GM21529 (cell line): ENCODE measurements around the gene PSRC1.
"Not testable (repeated sequence)": the region's sequence is repeated elsewhere in the genome, so short reads cannot be mapped to it uniquely, and the experiment has no call there.

Experiments
- ATAC-seq: cut with Tn5 transposase; IDR thresholded peaks from one replicate; pipeline ENCODE4 v1.9.1; 2021; ENCODE audit not compliant: unreplicated experiment

PSRC1 gene

GRCh38 chr1:109282952-109283747 lies at the start of gene PSRC1:
Gene PSRC1 (minus strand): TSS chr1:109283145.
- ATAC-seq = peak; percentile 97

- no peak for ATAC-seq
Observed at GRCh38 chr1:109331113-109331512, 48.2 kb upstream of the PSRC1 start.

DNA sequence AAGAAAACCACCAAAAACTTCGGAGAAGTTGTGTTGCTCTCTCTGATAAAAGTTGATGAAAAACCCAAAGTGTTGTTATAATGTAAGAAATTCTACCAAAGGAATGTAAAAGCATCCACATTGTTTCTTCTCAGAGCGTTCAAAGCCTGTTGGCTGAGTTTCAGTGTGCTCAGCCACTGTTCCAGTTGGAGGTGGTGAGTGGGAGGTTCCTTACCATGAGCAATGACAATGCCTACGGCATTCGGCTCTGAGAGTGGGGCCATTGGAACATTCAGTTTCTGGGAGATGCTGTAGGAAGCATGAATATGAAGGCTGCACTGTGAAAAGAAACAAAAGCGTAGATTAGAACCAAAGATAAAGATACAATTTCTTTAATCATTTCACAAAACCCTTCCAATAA lies 44.3 kb upstream of the PSRC1 start:
- ATAC-seq = no peak

DNA sequence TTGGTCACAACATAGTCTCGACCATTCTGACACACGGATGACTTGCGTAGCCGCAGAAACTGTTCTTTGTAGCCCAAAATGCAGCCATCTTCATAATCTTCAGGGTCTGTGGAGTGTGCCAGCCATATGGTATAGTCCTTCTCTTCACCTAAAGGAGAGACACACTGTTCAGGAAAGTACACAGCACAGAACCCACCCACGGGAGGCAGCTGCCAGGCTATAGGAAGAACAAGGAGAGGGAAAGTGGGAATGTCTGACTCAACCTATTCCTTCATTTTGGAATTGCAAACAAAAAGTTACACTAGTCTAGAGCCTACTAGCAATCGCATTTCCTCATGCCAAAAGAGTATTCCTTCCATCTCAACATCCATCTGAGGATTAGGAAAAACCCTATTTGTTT lies 40.0 kb upstream of the PSRC1 start:
- no peak for ATAC-seq

DNA sequence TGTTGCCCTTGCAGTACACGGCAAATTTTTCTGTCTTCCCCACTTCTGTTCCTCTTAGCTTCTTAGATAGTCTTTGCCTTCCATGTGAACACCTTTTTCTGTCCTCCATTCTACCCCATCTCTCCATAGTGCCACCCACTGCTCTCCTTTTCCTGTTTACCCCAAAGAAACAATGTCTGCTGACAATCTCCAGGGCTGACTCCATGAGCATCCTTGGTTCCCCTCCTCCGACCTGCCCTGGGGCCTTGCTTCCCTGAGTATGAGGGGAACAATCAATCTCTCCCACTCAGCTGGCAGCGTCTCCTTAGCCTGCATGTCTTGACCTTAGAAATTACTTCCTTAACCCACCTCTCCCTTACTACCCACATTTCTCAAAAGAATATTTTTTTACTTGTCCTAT lies 36.2 kb upstream of the PSRC1 start:
- no peak for ATAC-seq

DNA sequence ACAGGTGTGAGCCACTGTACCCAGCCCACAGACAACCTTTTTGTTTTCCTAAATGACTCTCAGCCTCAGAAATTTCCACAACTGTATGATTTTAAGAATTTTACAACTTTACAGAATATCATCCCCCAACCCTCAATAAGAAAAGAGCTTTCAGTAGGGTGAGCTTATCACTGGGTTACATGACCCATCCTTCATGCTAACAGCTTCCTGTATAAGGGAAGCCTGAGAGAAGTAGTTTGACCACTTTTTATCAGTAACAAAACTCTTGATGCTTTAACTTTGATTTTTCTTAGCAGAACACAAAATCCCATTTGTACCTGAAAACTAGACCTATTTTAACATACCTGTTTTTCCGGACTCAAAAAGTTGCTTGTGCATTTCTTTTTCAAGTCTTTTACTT lies 33.6 kb upstream of the PSRC1 start:
- ATAC-seq = no peak

- ATAC-seq = no peak
Observed at GRCh38 chr1:109315288-109315687, 32.3 kb upstream of the PSRC1 start.

DNA sequence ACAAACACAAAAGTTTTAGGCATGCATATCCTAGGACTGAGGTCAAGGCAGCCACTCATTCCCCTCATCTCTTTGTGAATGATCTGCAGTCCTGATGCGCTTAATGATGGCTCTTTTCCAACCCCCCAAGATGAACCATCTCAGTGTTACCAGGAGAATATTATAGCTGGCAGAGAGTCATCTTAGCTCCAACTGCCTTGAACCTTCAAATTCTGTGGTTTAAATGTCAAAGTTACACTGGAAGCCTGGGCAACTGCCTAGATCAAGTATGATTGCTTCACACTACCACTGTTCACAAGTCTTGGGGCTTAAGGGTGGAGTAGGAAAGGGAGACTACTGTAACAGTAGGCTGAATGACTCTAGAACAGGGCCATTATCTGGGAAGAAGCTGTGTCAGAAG lies 31.9 kb upstream of the PSRC1 start:
- ATAC-seq = no peak

- no peak for ATAC-seq
Observed at GRCh38 chr1:109312978-109313775, 30.2 kb upstream of the PSRC1 start.

GRCh38 chr1:109312246-109312645 lies 29.3 kb upstream of the PSRC1 start:
- no peak for ATAC-seq

DNA sequence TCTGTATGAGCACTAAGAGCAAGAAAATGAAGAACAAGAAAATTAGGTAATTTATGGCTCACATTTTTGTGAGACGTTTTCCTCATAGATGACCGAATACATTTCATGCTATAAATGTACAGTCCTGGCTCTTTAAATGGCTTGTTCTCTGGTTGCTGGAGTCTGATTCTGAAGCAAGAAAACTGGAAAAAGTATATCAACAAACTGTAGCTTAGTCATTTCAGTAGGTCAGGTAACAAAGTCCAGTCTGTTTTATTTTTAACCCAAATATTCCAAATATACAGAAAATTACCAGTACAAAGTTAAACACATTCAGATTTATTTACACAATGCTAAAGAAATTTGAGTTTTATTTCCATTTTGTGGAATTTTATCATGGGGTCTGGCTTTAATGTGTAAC lies 26.4 kb upstream of the PSRC1 start:
- ATAC-seq = no peak

- ATAC-seq = no peak
Observed at GRCh38 chr1:109307274-109308021, 24.5 kb upstream of the PSRC1 start.

GRCh38 chr1:109306832-109307273 lies 23.9 kb upstream of the PSRC1 start, which contains the start of gene MYBPHL:
Gene MYBPHL (minus strand): TSS chr1:109307011. CDS start chr1:109306991, 20 bp downstream.
- no peak for ATAC-seq

- not testable (repeated sequence) for ATAC-seq
Observed at GRCh38 chr1:109305991-109306390, 23.0 kb upstream of the PSRC1 start.

GRCh38 chr1:109304226-109304920 lies 21.4 kb upstream of the PSRC1 start:
- no peak for ATAC-seq

DNA sequence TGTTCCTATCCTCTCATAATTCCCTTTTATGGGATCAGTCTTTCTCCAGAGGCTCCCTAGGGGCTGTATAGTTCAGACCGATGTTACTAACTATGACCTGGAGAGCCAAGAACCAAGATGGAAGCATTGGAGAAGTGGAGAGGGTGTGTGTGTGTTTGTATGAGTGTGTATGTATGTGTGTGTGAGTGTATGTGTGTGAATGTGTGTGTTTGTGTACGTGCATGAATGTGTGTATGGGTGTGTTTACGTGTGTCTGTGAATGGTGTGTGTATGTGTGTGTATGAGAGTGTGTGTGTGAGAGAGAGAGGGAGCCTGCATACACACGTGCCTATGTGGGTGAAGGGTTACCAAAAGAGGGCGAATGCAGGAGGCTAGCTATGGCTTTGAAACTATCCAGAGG lies 18.9 kb upstream of the PSRC1 start:
- no peak for ATAC-seq

DNA sequence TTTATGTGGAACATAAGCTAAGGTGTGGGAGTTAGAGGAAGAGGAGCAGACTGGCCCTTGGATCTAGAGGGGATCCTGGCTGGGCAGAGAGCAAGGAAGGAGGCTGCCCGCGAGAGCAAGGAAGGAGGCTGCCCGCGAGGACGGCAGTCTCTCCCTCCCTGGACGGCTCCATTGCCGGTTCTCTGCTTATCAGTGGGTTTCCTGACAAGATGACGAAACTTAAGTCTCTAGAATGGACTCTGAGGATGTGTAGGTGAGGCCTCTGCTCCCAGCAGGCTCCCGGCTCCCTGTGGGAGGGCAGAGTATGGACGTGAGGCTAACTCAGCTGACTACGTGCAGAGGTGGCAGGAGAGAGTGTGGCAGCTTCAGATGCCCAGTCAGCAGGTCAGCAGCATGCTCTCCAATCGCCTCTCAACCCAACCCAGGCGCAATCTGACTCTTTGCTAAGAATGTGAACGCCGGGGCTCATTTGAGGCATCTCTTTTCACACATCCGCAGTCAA lies 17.8 kb upstream of the PSRC1 start:
- no peak for ATAC-seq

GRCh38 chr1:109299558-109300343 lies 16.8 kb upstream of the PSRC1 start:
- ATAC-seq = no peak

DNA sequence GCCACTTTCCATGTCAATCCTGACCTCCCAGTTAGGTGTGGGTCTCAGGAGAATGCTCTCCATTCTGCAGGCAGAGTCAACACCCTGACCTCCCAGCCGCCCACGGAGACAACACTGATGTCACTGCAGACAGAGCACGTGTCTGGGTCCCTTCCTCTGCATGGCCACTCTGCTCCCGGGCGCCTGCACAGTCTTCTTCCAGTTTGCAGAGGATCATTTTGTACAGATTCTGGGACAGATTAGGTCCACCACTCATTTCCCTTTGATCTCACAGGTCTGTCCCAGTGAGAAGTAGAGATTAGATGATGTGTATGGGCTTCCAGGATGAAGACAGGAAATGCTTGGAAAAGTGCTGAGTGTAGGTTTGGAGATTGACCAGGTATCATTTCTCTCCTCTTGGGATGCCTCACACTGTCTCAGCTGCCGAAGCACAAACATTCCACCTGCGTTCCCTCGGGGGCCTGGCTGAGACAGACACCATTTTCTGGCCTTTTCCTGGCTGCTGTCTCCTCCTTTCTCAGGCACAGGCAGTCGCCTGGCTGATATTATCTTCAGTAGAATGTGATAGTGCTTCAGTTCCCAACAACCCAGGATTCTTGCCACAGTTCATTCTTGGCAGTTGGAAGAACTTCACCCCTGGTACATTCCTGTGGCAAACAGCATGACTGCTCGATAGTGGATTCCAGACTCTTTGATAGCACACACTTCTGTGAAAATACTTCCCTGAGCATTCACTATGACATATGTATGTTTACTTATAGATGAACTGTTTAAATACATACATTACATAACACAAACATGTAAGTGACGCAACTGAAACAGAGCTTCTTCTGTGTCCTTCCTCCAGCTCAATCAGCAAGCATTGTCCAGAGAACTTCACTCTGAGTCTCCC lies 16.0 kb upstream of the PSRC1 start:
- no peak for ATAC-seq
